ENCODE results near the gene RYR2.

RYR2 gene

GRCh38 chr1:237000191-237000590 is 41.8 kb upstream of the RYR2 start:
- no peak for DNase-seq (ENCODE audit: low read depth, low spot score)
- no peak for TF ChIP-seq CTCF (IDR thresholded peaks at IDR 0.05; ENCODE audit: low read depth, low read length)
- H3K4me3 ChIP-seq (ENCODE audit: low read depth, low read length) = no peak overlapping the region
- in situ Hi-C loops (cut with HindIII; ENCODE audit: low sequenced_read_pairs) = no loop called here

GRCh38 chr1:237003516-237003915 is 38.5 kb upstream of the RYR2 start:
- TF ChIP-seq CTCF (IDR thresholded peaks at IDR 0.05; ENCODE audit: low read depth, low read length) = no peak
- in situ Hi-C loops (cut with HindIII; ENCODE audit: low sequenced_read_pairs) = no loop called here
- no peak for DNase-seq (ENCODE audit: low read depth, low spot score)
- H3K4me3 ChIP-seq (ENCODE audit: low read depth, low read length) = no peak overlapping the region

- TF ChIP-seq CTCF (IDR thresholded peaks at IDR 0.05; ENCODE audit: low read depth, low read length) = no peak
- DNase-seq (ENCODE audit: low read depth, low spot score) = no peak
- in situ Hi-C loops (cut with HindIII; ENCODE audit: low sequenced_read_pairs) = no loop called here
- H3K4me3 ChIP-seq (ENCODE audit: low read depth, low read length) = no peak within 1 kb of the TSS
Measured at GRCh38 chr1:237004116-237004515, 37.9 kb upstream of the RYR2 start, which contains the start of gene MT1HL1. TSS of gene MT1HL1 (minus strand) at chr1:237004441. CDS start at chr1:237004372, 69 bp downstream.

GRCh38 chr1:237005674-237006073 is 36.3 kb upstream of the RYR2 start:
- H3K4me3 ChIP-seq (ENCODE audit: low read depth, low read length) = no peak overlapping the region
- no peak for DNase-seq (ENCODE audit: low read depth, low spot score)
- in situ Hi-C loops (cut with HindIII; ENCODE audit: low sequenced_read_pairs) = no loop called here
- TF ChIP-seq CTCF (IDR thresholded peaks at IDR 0.05; ENCODE audit: low read depth, low read length) = no peak

- in situ Hi-C loops (cut with HindIII; ENCODE audit: low sequenced_read_pairs) = no loop called here
- H3K4me3 ChIP-seq (ENCODE audit: low read depth, low read length) = no peak overlapping the region
- no peak for TF ChIP-seq CTCF (IDR thresholded peaks at IDR 0.05; ENCODE audit: low read depth, low read length)
- no peak for DNase-seq (ENCODE audit: low read depth, low spot score)
Measured at GRCh38 chr1:237007147-237007881, 34.7 kb upstream of the RYR2 start.

- no peak overlapping the region for H3K4me3 ChIP-seq (ENCODE audit: low read depth, low read length)
- no peak for DNase-seq (ENCODE audit: low read depth, low spot score)
- in situ Hi-C loops (cut with HindIII; ENCODE audit: low sequenced_read_pairs) = no loop called here
- no peak for TF ChIP-seq CTCF (IDR thresholded peaks at IDR 0.05; ENCODE audit: low read depth, low read length)
Measured at GRCh38 chr1:237009611-237010010, 32.4 kb upstream of the RYR2 start.

Data from astrocyte of the spinal cord (primary cell).